Forelimb muscle (tissue), 1 donor: ENCODE measurements around the gene KCNK1. TPM values are rescaled to one million over a fixed set of nuclear protein-coding genes. Genes with fewer than 3 reads are reported as not detected.
A peak's percentile ranks its signal among the peaks of the same experiment; 100 is the strongest.

Experiments
- DNase-seq: peaks from one replicate; pipeline ENCODE4 v3.0.0-alpha.2; 2013; ENCODE audit warnings: low read depth
- polyA plus RNA-seq: library from polyadenylated mRNA; unstranded; fragments of 120-200 nt; gene quantifications from one replicate; pipeline ENCODE4 v1.2.1, GENCODE V29; 2013; ENCODE audit not compliant: insufficient read length

The KCNK1 gene
- polyA plus RNA-seq = 1.3 TPM

DNA sequence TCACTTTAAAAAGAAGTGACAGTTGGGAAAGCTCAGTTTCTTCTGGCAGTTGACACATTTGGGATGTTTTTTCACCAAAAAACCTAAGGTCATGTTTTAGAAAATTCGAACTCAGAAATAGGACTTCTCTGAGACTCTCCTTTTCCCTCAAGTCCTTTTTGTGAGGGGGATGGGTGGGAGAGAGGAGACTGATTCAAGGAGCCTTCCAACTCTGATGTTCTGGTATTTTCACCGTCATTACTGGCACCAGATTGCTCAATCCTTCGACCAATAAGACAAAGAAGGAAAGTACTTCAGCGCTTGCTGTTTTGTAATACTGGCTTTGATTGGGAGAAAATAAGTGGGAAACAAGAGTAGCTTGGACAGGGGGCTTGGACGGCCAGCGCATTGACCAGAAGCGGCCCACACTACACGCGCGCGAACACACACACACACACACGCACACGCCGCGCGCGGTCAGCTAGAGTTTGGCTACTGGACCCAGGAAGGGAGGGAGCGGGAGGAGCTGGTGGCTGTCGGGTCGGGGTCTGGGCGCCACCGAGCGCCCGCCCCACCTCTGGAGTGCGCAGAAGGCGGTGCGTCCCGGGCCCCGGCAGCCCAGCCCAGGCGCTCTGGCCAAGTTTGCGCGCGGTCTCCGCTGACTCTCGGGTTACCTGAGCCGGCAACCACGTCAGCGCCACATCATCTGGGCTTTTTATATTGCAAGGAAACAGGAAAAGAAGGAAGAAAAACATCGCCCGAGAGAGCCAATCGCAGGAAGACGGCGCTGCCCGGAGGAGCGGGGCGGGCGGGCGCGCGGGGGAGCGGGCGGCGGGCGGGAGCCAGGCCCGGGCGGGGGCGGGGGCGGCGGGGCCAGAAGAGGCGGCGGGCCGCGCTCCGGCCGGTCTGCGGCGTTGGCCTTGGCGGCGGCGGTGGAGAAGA is at the start of gene KCNK1:
KCNK1 (plus strand) TSS at position 855 of the 921 bp plus-strand sequence; CDS start at position 921, 66 bp downstream.
- DNase-seq = peak; percentile 62

DNA sequence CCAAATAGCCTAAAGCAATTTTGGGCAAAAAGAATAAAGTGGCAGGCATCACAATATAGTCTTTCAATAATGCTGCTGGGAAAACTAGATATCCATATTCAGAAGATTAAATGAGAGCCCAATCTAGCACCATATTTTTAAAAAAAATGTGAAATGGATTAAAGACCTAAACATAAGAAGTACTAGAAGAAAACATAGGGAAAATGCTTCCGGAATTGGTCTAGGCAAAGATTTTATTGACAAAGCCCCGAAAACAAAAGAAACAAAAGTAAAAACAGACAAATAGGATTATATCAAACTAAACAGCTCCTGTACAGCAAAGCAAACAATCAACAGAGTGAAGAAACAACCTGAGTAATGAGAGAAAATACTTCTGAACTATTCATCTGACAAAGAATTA is 48.6 kb upstream of the KCNK1 start:
- no peak for DNase-seq

DNA sequence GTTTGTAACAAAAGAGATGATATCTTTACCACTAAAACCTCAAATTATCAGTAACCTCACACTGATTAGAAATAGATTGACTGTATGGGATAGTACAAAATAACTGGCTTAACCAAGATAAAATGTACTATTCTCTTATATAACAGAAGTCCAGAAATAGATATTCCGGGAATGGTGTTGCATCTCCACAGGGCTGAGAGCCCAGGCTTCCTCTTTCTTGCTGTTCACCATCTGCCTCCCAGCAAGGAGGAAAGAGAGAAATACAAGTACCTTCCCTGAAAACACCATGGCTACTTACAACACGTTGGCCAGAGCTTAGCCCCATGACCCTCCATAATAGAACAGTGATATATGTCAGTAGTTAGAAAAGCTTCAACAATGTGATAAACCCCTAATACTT is 47.0 kb upstream of the KCNK1 start:
- no peak for DNase-seq

DNA sequence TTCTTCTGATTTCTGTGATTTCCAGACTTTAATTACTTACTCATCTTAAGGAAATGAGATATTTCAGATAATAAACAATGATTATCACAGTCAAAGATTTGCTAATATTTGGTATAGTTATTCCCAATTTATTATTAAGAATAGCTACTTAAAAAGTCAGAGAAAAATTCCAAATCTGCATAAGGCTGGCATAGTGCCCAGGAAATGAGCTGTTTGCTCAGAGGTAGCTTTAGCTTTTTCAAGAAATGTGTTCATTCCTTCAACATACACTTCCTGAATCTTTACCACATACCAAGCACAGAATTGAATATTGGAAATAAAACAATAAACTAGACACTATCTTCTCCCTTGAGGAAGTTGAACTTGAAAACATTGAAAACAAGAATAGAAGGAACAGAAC is 44.3 kb upstream of the KCNK1 start:
- DNase-seq = peak; percentile 8

- no peak for DNase-seq
These were observed 43.7 kb upstream of the KCNK1 start for GRCh38 chr1:233570216-233570615.

GRCh38 chr1:233570706-233571105 is 43.2 kb upstream of the KCNK1 start:
- no peak for DNase-seq

DNA sequence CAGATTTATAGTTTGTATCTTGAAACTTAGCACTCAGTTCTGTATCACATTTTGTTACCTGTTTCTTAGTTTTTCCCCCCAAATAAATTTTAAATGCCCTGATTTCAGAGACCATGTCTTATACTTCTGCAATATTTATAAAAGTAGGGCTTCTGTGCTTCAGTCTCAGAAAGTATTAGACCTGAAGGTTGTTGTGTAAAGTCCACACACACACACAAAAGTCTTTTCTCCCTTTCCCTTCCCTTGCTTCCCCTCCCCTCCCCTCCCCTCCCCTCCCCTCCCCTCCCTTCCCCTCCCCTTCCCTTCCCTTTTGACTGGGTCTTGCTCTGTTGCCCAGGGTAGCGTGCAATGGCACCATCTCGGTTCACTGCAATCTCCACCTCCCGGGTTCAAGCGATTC is 41.0 kb upstream of the KCNK1 start:
- no peak for DNase-seq

DNA sequence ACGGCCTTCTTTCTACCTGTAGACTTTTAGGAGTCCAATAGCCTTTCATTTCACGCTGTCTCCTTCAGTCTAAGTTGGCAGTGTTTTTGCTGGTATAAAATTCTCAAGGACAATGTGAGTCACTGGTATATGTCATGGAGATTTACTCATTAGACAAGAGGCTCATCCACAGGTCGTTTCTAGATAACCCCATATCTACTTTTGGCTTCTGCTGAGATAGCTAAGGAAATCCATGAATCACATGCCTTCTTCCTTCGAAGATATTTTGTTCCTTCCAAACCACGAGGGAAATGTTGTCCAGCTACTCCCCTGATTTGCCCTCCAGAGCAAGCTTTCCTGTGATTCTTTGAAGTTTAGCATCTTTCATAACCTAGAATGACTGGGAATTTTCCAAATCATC is 38.5 kb upstream of the KCNK1 start:
- no peak for DNase-seq

GRCh38 chr1:233582439-233582838 is 31.5 kb upstream of the KCNK1 start:
- DNase-seq = no peak

DNA sequence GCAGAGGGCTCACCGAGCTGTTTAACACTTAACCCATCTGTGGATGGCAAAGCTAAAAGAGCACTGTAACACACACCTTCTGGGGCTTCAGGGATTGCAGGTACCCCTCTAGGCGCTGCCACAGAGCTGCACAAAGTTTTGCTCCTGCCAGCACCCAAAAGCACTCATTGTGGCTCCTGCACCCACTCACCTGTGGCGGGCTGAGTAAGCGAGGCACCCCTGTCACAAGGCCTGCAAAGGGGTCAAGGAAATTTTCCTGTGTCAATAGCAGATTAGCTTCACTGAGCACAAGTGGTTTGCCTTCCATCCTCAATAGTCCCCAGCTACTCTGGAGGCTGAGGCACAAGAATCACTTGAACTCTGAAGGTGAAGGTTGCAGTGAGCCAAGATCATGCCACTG is 29.5 kb upstream of the KCNK1 start:
- no peak for DNase-seq

GRCh38 chr1:233584931-233585330 is 29.0 kb upstream of the KCNK1 start:
- DNase-seq = no peak

- no peak for DNase-seq
These were observed 27.6 kb upstream of the KCNK1 start for GRCh38 chr1:233586301-233586700.

GRCh38 chr1:233587196-233587595 is 26.7 kb upstream of the KCNK1 start:
- DNase-seq = no peak

- DNase-seq = no peak
These were observed 25.7 kb upstream of the KCNK1 start for GRCh38 chr1:233587958-233588799.

DNA sequence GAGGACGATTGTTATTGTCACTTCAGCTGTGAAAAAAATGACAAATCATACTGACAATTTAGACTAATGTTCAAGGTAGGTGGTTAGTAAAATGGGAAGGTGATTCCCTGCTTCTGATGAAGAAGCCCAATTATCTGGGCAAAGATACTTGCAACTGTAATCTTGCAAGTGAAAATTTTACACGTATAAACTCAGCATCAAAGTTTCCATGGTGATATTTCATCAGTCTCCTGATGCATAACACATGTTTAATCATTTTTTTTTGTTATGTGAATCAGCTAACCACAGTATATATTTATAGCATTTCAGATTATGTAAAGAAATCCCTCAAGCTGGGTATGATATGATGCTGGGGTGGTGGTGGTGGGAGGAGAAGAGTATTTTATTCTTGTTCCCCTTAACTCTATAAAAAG is 16.4 kb upstream of the KCNK1 start:
- DNase-seq = no peak

- no peak for DNase-seq
These were observed 14.9 kb upstream of the KCNK1 start for GRCh38 chr1:233598891-233599541.

DNA sequence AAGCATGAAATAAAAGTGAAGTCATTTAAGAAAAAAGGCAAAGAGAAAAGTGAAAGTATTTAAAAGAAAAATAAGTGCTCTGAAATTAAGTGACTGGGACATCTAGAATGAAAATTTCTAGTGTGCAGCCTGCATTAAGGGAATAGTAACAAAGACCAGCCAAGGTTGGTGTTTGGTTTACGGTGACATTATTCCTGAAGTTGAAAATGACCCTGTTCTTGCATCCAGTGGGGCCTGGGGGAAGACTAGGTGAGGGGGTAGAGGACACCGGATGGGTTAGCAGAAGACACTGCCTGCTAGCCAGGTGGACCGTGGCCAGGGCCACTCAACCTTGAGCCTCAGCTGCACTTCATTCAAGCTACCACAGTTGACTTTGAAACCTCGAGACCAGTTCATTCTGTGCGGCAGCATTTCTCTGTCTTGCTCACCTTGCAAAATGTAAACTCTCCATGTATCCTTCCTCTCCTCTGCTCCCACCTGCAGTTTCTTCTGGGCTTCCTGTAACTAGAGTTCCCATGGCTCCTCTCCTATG is 14.3 kb upstream of the KCNK1 start:
- no peak for DNase-seq

- DNase-seq = no peak
These were observed 13.4 kb upstream of the KCNK1 start for GRCh38 chr1:233600488-233600887.

- DNase-seq = no peak
These were observed 10.4 kb upstream of the KCNK1 start for GRCh38 chr1:233603478-233603877.

DNA sequence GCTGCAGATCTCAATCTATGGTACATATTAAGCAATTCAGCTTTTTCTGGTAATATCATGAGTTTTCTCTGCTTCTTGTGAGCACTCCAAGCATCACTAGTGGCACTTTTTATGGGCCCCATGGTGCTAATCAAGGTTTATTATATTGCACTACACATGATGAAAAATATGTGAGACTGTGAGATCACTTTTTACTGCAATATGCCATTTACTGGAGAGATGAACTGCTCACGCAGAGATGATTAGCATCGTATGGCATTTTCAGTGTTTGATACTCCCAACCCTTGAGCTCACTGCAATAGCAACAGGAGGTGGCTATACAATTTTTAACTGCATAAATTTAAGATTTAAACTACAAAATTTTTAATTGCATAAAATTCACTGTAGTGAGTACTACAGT is 8.7 kb upstream of the KCNK1 start:
- no peak for DNase-seq

GRCh38 chr1:233606813-233607212 is 7.1 kb upstream of the KCNK1 start:
- DNase-seq = no peak
